HepG2 (cell line): ENCODE measurements around the gene NCF2. TPM values are rescaled to one million over a fixed set of nuclear protein-coding genes. Genes with fewer than 3 reads are reported as not detected.

ENCODE experiments used
- ATAC-seq: fragments of 200-7000 bp; cut with Tn5 transposase; 3 replicates; pipeline ENCODE4 v1.9.1; 2020; ENCODE audit warnings: mild to moderate bottlenecking, moderate library complexity
- BruUV-seq: library from RNA; stranded (reverse); fragments of 400-500 nt; replicated peaks from 2 replicates; lab custom pipeline; 2021; lab: Mats Ljungman, UMichigan
- CTCF ChIA-PET: fragments of 300-600 bp; formaldehyde crosslinking; extraction: SDS; loops from one replicate; lab custom pipeline; 2021; ENCODE audit warnings: low total read pairs, inconsistent platforms, low intra/inter-chr PET ratio; lab: Yijun Ruan, JAX
- POLR2A ChIA-PET: fragments of 350-600 bp; sonication (Branson Sonifier 250); formaldehyde crosslinking; loops from one replicate; lab custom pipeline; 2020; ENCODE audit warnings: antibody characterized with exemption, inconsistent platforms; lab: Yijun Ruan, JAX
- DNase-seq: peaks from one replicate; pipeline ENCODE4 v3.0.0-alpha.2; 2015; ENCODE audit warnings: low spot score
- FAIRE-seq: peaks from 3 replicates; lab custom pipeline; 2011; peaks lifted over from hg19 to GRCh38; lab: Jason Lieb, UNC
- H2AFZ ChIP-seq: one replicate; pipeline ENCODE4 v1.6.1; 2011; ENCODE audit warnings: low read length, inconsistent platforms
- H3K27ac ChIP-seq: fragments of 300-600 bp; 3 replicates; pipeline ENCODE4 v1.8.0; 2011; ENCODE audit warnings: mixed run types, mild to moderate bottlenecking, mixed read lengths, low read length, inconsistent platforms; ENCODE audit not compliant: insufficient read depth; ENCODE audit errors: extremely low read length
- H3K27me3 ChIP-seq, 2 experiments: fragments of 200-600 bp in 1 of 2; 2 replicates in 1 of 2; 3 replicates in 1 of 2; pipeline versions ENCODE4 v1.6.0 to v1.8.0; 2011; ENCODE audit warnings: low read length in 2 of 2, mild to moderate bottlenecking in 2 of 2, moderate library complexity in 2 of 2, inconsistent platforms in 1 of 2; ENCODE audit not compliant: insufficient read depth in 2 of 2, control insufficient read depth in 1 of 2
- H3K36me3 ChIP-seq, 2 experiments: fragments of 200-600 bp in 1 of 2; replicated peaks in 1 of 2; 2 replicates in 1 of 2; 3 replicates in 1 of 2; pipeline versions ENCODE4 v1.5.1 to v1.8.0; 2011; ENCODE audit warnings: low read length in 2 of 2, inconsistent platforms in 1 of 2; ENCODE audit not compliant: insufficient read depth in 2 of 2, control insufficient read depth in 1 of 2
- H3K4me1 ChIP-seq: 2 replicates; pipeline ENCODE4 v1.5.1; 2012; ENCODE audit warnings: low read length, inconsistent platforms; ENCODE audit not compliant: insufficient read depth
- H3K4me2 ChIP-seq: 2 replicates; pipeline ENCODE4 v1.6.0; 2011; ENCODE audit warnings: low read depth, low read length, inconsistent platforms
- H3K4me3 ChIP-seq, 3 experiments: fragments of 200-600 bp in 1 of 3; sonication (generic), shearing (Covaris generic) in 1 of 3; replicated peaks in 1 of 3; 2 replicates each; pipeline ENCODE4 v1.5.1; 2011 to 2016; ENCODE audit warnings: low read length in 3 of 3, inconsistent platforms in 2 of 3, low read depth in 2 of 3, mild to moderate bottlenecking in 2 of 3, control low read depth in 1 of 3, mixed read lengths in 1 of 3; ENCODE audit not compliant: insufficient read depth in 1 of 3
- H3K79me2 ChIP-seq: one replicate; pipeline ENCODE4 v1.6.1; 2011; ENCODE audit warnings: low read length, inconsistent platforms; ENCODE audit not compliant: insufficient read depth
- H3K9ac ChIP-seq: 2 replicates; pipeline ENCODE4 v1.6.0; 2011; ENCODE audit warnings: mild to moderate bottlenecking, low read depth, low read length, inconsistent platforms; ENCODE audit not compliant: insufficient read depth
- H3K9me3 ChIP-seq: 2 replicates; pipeline ENCODE4 v1.5.1; 2012; ENCODE audit warnings: mild to moderate bottlenecking, low read length
- H4K20me1 ChIP-seq: 2 replicates; pipeline ENCODE4 v1.6.0; 2011; ENCODE audit warnings: inconsistent platforms, mild to moderate bottlenecking, low read length, moderate library complexity; ENCODE audit not compliant: insufficient read depth
- DMAP1 ChIP-seq: IDR thresholded peaks from 2 replicates; pipeline ENCODE4 v1.6.1; 2016
- GATAD2A ChIP-seq: IDR thresholded peaks from 2 replicates; pipeline ENCODE4 v1.6.1; 2016
- HOXA9 ChIP-seq: sonication (generic); formaldehyde crosslinking; IDR thresholded peaks from 2 replicates; pipeline ENCODE4 v1.8.1; 2022; ENCODE audit warnings: missing genetic modification reagents, mild to moderate bottlenecking, moderate library complexity, borderline replicate concordance
- MEIS2 ChIP-seq: sonication (generic); formaldehyde crosslinking; IDR thresholded peaks from 2 replicates; pipeline ENCODE4 v1.9.0; 2021; ENCODE audit warnings: mild to moderate bottlenecking, missing genetic modification reagents
- PAXIP1 ChIP-seq: sonication (generic); formaldehyde crosslinking; conservative IDR thresholded peaks from 2 replicates; pipeline ENCODE4 v1.4.0; 2020; ENCODE audit warnings: mild to moderate bottlenecking, missing genetic modification reagents, moderate library complexity
- PHF21A ChIP-seq: sonication (generic); formaldehyde crosslinking; IDR thresholded peaks from 2 replicates; pipeline ENCODE4 v1.5.0; 2020; ENCODE audit warnings: mild to moderate bottlenecking, missing genetic modification reagents
- SMAD1 ChIP-seq: sonication (generic); formaldehyde crosslinking; IDR thresholded peaks from 2 replicates; pipeline ENCODE4 v1.4.0; 2020; ENCODE audit warnings: missing genetic modification reagents, low read depth, mild to moderate bottlenecking, borderline replicate concordance
- SMAD3 ChIP-seq: sonication (generic); formaldehyde crosslinking; IDR thresholded peaks from 2 replicates; pipeline ENCODE4 v1.4.0; 2020; ENCODE audit warnings: missing genetic modification reagents
- ZFP90 ChIP-seq: sonication (generic); formaldehyde crosslinking; IDR thresholded peaks from 2 replicates; pipeline ENCODE4 v1.8.0; 2022; ENCODE audit warnings: missing genetic modification reagents, mild to moderate bottlenecking, inconsistent platforms, borderline replicate concordance
- ZNF205 ChIP-seq: IDR thresholded peaks from 2 replicates; pipeline ENCODE4 v1.6.1; 2018; ENCODE audit warnings: missing biosample characterization, missing genetic modification reagents
- ZNF230 ChIP-seq: sonication (generic); formaldehyde crosslinking; IDR thresholded peaks from 2 replicates; pipeline ENCODE4 v1.4.0; 2020; ENCODE audit warnings: mild to moderate bottlenecking, missing genetic modification reagents
- ZNF343 ChIP-seq: sonication (generic); formaldehyde crosslinking; IDR thresholded peaks from 2 replicates; pipeline ENCODE4 v1.4.0; 2020; ENCODE audit warnings: mild to moderate bottlenecking, missing genetic modification reagents
- ZNF350 ChIP-seq: sonication (generic); formaldehyde crosslinking; IDR thresholded peaks from 2 replicates; pipeline ENCODE4 v1.4.0; 2020; ENCODE audit warnings: mild to moderate bottlenecking, low read depth, missing genetic modification reagents, borderline replicate concordance
- ZNF501 ChIP-seq: sonication (generic); formaldehyde crosslinking; IDR thresholded peaks from 2 replicates; pipeline ENCODE4 v1.5.1; 2020; ENCODE audit warnings: mild to moderate bottlenecking, moderate library complexity, missing genetic modification reagents
- ZNF782 ChIP-seq: sonication (generic); formaldehyde crosslinking; IDR thresholded peaks from 2 replicates; pipeline ENCODE4 v1.4.0; 2020; ENCODE audit warnings: missing genetic modification reagents, mild to moderate bottlenecking, borderline replicate concordance
- ZSCAN21 ChIP-seq: sonication (generic); formaldehyde crosslinking; IDR thresholded peaks from 2 replicates; pipeline ENCODE4 v1.8.0; 2022; ENCODE audit warnings: mild to moderate bottlenecking, missing genetic modification reagents, moderate library complexity, borderline replicate concordance
- WGBS: methylation state at CpG from one replicate; pipeline ENCODE4 v1.1.6; 2017; ENCODE audit warnings: low lambda C conversion rate; 5-methylcytosine and 5-hydroxymethylcytosine counted together
- in situ Hi-C: cut with HindIII; loops from 2 replicates; pipeline ENCODE4 v1.10.0; 2017; ENCODE audit warnings: low pct_unique_long_range_greater_than_20kb; ENCODE audit not compliant: extremely low pct_ligation_motif_present
- intact Hi-C: fragments of 100-400 bp; cut with micrococcal nuclease; formaldehyde crosslinking; loops from one replicate; pipeline ENCODE4 v1.10.0; 2022; ENCODE audit not compliant: unreplicated experiment
- polyA plus RNA-seq, 8 experiments: library from polyadenylated mRNA; depleted of rRNA in 3 of 8; stranded (reverse) in 7 of 8; unstranded in 1 of 8; fragments of >200 nt; fragmentation: Illumina TruSeq in 4 of 8; extraction: Trizol in 4 of 8; gene quantifications; 2 replicates each; pipeline versions ENCODE4 v1.2.1 to v1.2.3, GENCODE V29; 2011 to 2016; ENCODE audit warnings: low read depth in 4 of 8, missing spikeins in 1 of 8, mixed read lengths in 1 of 8; ENCODE audit not compliant: insufficient read depth in 1 of 8
- total RNA-seq, 5 experiments: library from RNA; depleted of rRNA; stranded (reverse); fragments of >200 nt; fragmentation: Illumina TruSeq; extraction: Trizol; gene quantifications; 2 replicates each; pipeline ENCODE4 v1.2.3, GENCODE V29; 2016; ENCODE audit warnings: low read depth in 1 of 5
- TF ChIP-seq, protein P1 (sequence below): sonication (generic); formaldehyde crosslinking; IDR thresholded peaks from 2 replicates; pipeline ENCODE4 v1.8.0; 2023; ENCODE audit warnings: mild to moderate bottlenecking, missing genetic modification reagents

NCF2 gene
- total and polyA plus RNA-seq, 2 of the 13 experiments (the other 11 are each of a cell fraction or from before 2014, with no cell fraction given): 0.18 to 0.46 TPM

- TF ChIP-seq ZNF205 (CRISPR knock-in tag) (no peak), DMAP1 (no peak)
These were observed 46.0 kb upstream of the NCF2 start (continued) for GRCh38 chr1:183636334-183636682.

GRCh38 chr1:183635606-183636333 is 45.5 kb upstream of the NCF2 start, which contains the start of gene ARPC5:
Gene ARPC5 (minus strand): TSS chr1:183635783. CDS start chr1:183635659, 124 bp downstream.
- no TSS peak for BruUV-seq
- FAIRE-seq (no peak), DNase-seq (peak; percentile 90), ATAC-seq (peak; percentile 90)
- Histone ChIP-seq H3K4me2 (peak within 1 kb of the TSS; percentile 79), H3K27ac (peak within 1 kb of the TSS; percentile 84), H3K9ac (peak within 1 kb of the TSS; percentile 91), H3K4me3 (peak within 1 kb of the TSS; percentile 89 to 97 (median 91)), H2AFZ (peak within 1 kb of the TSS; percentile 97), H3K4me1 (peaks cover 73% of the 10 kb centered on the region), H3K27me3 (no peaks in the 10 kb centered on the region), H3K36me3 (peaks cover under 1 to 1% of the 10 kb centered on the region in 2 experiments; a peak in 1 of 5 replicates), H3K9me3 (no peaks in the 10 kb centered on the region), H4K20me1 (peaks cover 2% of the 10 kb centered on the region; the same call in 1 of the 2 replicates), H3K79me2 (peaks cover 43% of the 10 kb centered on the region)
- CTCF ChIA-PET: no interaction called here
- POLR2A ChIA-PET: no interaction called here
- intact Hi-C loops: loop anchor here (5.0 to 10.0 kb wide), 4 partner anchors 49 to 282 kb away; partner anchors contain the start of gene SMG7
- under 1% methylated on average over 15 of the region's 65 CpGs for WGBS
- in situ Hi-C loops: no loop called here
- TF ChIP-seq PHF21A (CRISPR knock-in tag) (peak; percentile 61; the same call in 1 of the 2 replicates), ZSCAN21 (peak; percentile 48; the same call in 1 of the 2 replicates), ZNF230 (CRISPR knock-in tag) (no peak; the same call in 1 of the 2 replicates), ZNF501 (CRISPR knock-in tag) (peak; percentile 75; the same call in 1 of the 2 replicates), SMAD3 (no peak), ZNF343 (CRISPR knock-in tag) (0 out of 2 replicates have a peak, but pooled peaks have one; percentile 17), GATAD2A (CRISPR knock-in tag) (peak; percentile 79), MEIS2 (CRISPR knock-in tag) (0 out of 2 replicates have a peak, but pooled peaks have one; percentile 3), ZNF782 (CRISPR knock-in tag) (peak; percentile 64; the same call in 1 of the 2 replicates), PAXIP1 (peak; percentile 53), SMAD1 (CRISPR knock-in tag) (peak; percentile 79; the same call in 1 of the 2 replicates), HOXA9 (CRISPR knock-in tag) (no peak), ZFP90 (no peak), ZNF350 (CRISPR knock-in tag) (peak; percentile 81)
- TF ChIP-seq, protein P1, sequence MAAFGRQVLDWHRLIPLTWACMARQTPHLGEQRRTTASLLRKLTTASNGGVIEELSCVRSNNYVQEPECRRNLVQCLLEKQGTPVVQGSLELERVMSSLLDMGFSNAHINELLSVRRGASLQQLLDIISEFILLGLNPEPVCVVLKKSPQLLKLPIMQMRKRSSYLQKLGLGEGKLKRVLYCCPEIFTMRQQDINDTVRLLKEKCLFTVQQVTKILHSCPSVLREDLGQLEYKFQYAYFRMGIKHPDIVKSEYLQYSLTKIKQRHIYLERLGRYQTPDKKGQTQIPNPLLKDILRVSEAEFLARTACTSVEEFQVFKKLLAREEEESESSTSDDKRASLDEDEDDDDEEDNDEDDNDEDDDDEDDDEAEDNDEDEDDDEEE (CRISPR knock-in tag): peak; percentile 74; the same call in 1 of the 2 replicates
